Measurements from ENCODE around the gene FMO3. TPM values are rescaled to one million over a fixed set of nuclear protein-coding genes. Genes with fewer than 3 reads are reported as not detected.

FMO3 gene
- total RNA-seq, 1 donor from 2014 or later, result not detected

GRCh38 chr1:171115280-171115897, 24.7 kb downstream of the FMO3 start:
- no peak for DNase-seq (ENCODE audit: low read depth in 2 of 2)

GRCh38 chr1:171116676-171117075, 26.0 kb downstream of the FMO3 start:
- no peak for DNase-seq (ENCODE audit: low read depth in 2 of 2)

GRCh38 chr1:171117085-171117484, 26.4 kb downstream of the FMO3 start:
- DNase-seq (ENCODE audit: low read depth in 2 of 2), result no peak

GRCh38 chr1:171119648-171120047, 28.9 kb downstream of the FMO3 start:
- DNase-seq (ENCODE audit: low read depth in 2 of 2), result no peak

- DNase-seq (ENCODE audit: low read depth in 2 of 2), result no peak
These were observed 31.6 kb downstream of the FMO3 start for GRCh38 chr1:171122299-171122698.

- peak in 1 of 2 donors; percentile 66 for DNase-seq (ENCODE audit: low read depth in 2 of 2)
These were observed 32.2 kb downstream of the FMO3 start for GRCh38 chr1:171122893-171123292.

- DNase-seq (ENCODE audit: low read depth in 2 of 2), result peak in 1 of 2 donors; percentile 12
These were observed 35.8 kb downstream of the FMO3 start for GRCh38 chr1:171126504-171126903.

- no peak for DNase-seq (ENCODE audit: low read depth in 2 of 2)
These were observed 36.4 kb downstream of the FMO3 start for GRCh38 chr1:171127099-171127498.

GRCh38 chr1:171127501-171127900, 36.8 kb downstream of the FMO3 start:
- no peak for DNase-seq (ENCODE audit: low read depth in 2 of 2)

GRCh38 chr1:171128463-171128862, 37.8 kb downstream of the FMO3 start:
- DNase-seq (ENCODE audit: low read depth in 2 of 2), result no peak

GRCh38 chr1:171134204-171134923, 43.7 kb downstream of the FMO3 start:
- no peak for DNase-seq (ENCODE audit: low read depth in 2 of 2)

GRCh38 chr1:171137580-171137979, 46.9 kb downstream of the FMO3 start:
- DNase-seq (ENCODE audit: low read depth in 2 of 2), result no peak

GRCh38 chr1:171138980-171139379, 48.3 kb downstream of the FMO3 start:
- DNase-seq (ENCODE audit: low read depth in 2 of 2), result peak; percentile 13 to 77

GRCh38 chr1:171139890-171140289, 49.2 kb downstream of the FMO3 start:
- DNase-seq (ENCODE audit: low read depth in 2 of 2), result peak in 1 of 2 donors; percentile 5

GRCh38 chr1:171140401-171140800, 49.7 kb downstream of the FMO3 start:
- no peak for DNase-seq (ENCODE audit: low read depth in 2 of 2)

- DNase-seq (ENCODE audit: low read depth in 2 of 2), result peak; percentile 5 to 24
These were observed 50.4 kb downstream of the FMO3 start for GRCh38 chr1:171140956-171141687.

GRCh38 chr1:171141688-171142415, 51.1 kb downstream of the FMO3 start:
- peak; percentile 68 to 95 for DNase-seq (ENCODE audit: low read depth in 2 of 2)

GRCh38 chr1:171142416-171143385, 52.0 kb downstream of the FMO3 start:
- no peak for DNase-seq (ENCODE audit: low read depth in 2 of 2)

GRCh38 chr1:171150156-171150555, 59.5 kb downstream of the FMO3 start:
- DNase-seq (ENCODE audit: low read depth in 2 of 2), result no peak

- DNase-seq (ENCODE audit: low read depth in 2 of 2), result peak in 1 of 2 donors; percentile 35
These were observed 61.8 kb downstream of the FMO3 start for GRCh38 chr1:171152549-171152948.

GRCh38 chr1:171155484-171155883, 64.8 kb downstream of the FMO3 start:
- DNase-seq (ENCODE audit: low read depth in 2 of 2), result no peak
